BJ (cell line): Measurements from ENCODE around the gene UBE2J1. TPM values are rescaled to one million over a fixed set of nuclear protein-coding genes. Genes with fewer than 3 reads are reported as not detected.

Experiments
- CTCF ChIA-PET: fragments of 350-600 bp; formaldehyde crosslinking; extraction: SDS; loops from one replicate; lab custom pipeline; 2021; ENCODE audit warnings: antibody characterized with exemption, inconsistent platforms; lab: Yijun Ruan, JAX
- POLR2A ChIA-PET: fragments of 300-600 bp; sonication (Branson Sonifier 250); formaldehyde crosslinking; extraction: SDS; loops from one replicate; lab custom pipeline; 2021; ENCODE audit warnings: antibody characterized with exemption; lab: Charles Lee
- DNase-seq: peaks from one replicate; pipeline ENCODE4 v3.0.0-alpha.2; 2011; ENCODE audit warnings: low read depth
- H3K27me3 ChIP-seq: 2 replicates; pipeline ENCODE4 v1.6.0; 2011; ENCODE audit warnings: low read length; ENCODE audit not compliant: control insufficient read depth, insufficient read depth
- H3K36me3 ChIP-seq: 2 replicates; pipeline ENCODE4 v1.5.1; 2011; ENCODE audit warnings: low read length; ENCODE audit not compliant: control insufficient read depth, insufficient read depth
- H3K4me3 ChIP-seq: 2 replicates; pipeline ENCODE4 v1.5.1; 2011; ENCODE audit warnings: low read depth, mild to moderate bottlenecking, control low read depth, low read length
- CTCF ChIP-seq: IDR thresholded peaks from 2 replicates; pipeline ENCODE4 v1.5.1; 2011; ENCODE audit warnings: low read depth, mild to moderate bottlenecking, control low read depth, inconsistent platforms, low read length, moderate library complexity; ENCODE audit not compliant: insufficient read depth
- polyA plus RNA-seq: library from polyadenylated mRNA; depleted of rRNA; stranded (reverse); fragments of >200 nt; gene quantifications from 2 replicates; pipeline ENCODE4 v1.2.3, GENCODE V29; 2011

The UBE2J1 gene
- polyA plus RNA-seq, 1 experiment = 27.1 TPM

GRCh38 chr6:89323511-89323971 lies 29.0 kb downstream of the UBE2J1 start:
- 0 out of 2 replicates have a peak, but pooled peaks cover 2% of the 10 kb centered on the region for H3K36me3 ChIP-seq
- no peak overlapping the region for H3K4me3 ChIP-seq
- CTCF ChIA-PET = interaction anchor here (1.1 to 3.0 kb wide), 2 partner anchors 12 to 15 kb away, joined by 3 to 6 read pairs; no protein-coding TSS in a partner anchor
- POLR2A ChIA-PET = interaction anchor here (0.6 kb wide), 1 partner anchor 53 kb away, joined by 5 read pairs; no protein-coding TSS in a partner anchor
- H3K27me3 ChIP-seq = no peaks in the 10 kb centered on the region
- no peak for DNase-seq
- no peak for TF ChIP-seq CTCF

GRCh38 chr6:89321131-89321970 lies 31.2 kb downstream of the UBE2J1 start:
- no peak for DNase-seq
- Histone ChIP-seq H3K27me3 (no peaks in the 10 kb centered on the region), H3K36me3 (no peaks in the 10 kb centered on the region), H3K4me3 (no peak overlapping the region)
- POLR2A ChIA-PET = no interaction called here
- CTCF ChIA-PET = interaction anchor here (0.9 to 1.3 kb wide), 3 partner anchors 10 to 89 kb away, joined by 3 to 4 read pairs (median 4); no protein-coding TSS in a partner anchor
- TF ChIP-seq CTCF = no peak

- no peak for DNase-seq
- no peak for TF ChIP-seq CTCF
- Histone ChIP-seq H3K4me3 (no peak overlapping the region), H3K36me3 (no peaks in the 10 kb centered on the region), H3K27me3 (no peaks in the 10 kb centered on the region)
- CTCF ChIA-PET = interaction anchor here (1.2 to 1.3 kb wide), 2 partner anchors 9 to 52 kb away, joined by 3 to 4 read pairs; no protein-coding TSS in a partner anchor
- POLR2A ChIA-PET = no interaction called here
Measured at GRCh38 chr6:89320012-89320559, 32.4 kb downstream of the UBE2J1 start.

GRCh38 chr6:89317067-89317466 lies 35.5 kb downstream of the UBE2J1 start:
- no peak for DNase-seq
- Histone ChIP-seq H3K27me3 (no peaks in the 10 kb centered on the region), H3K4me3 (no peak overlapping the region), H3K36me3 (no peaks in the 10 kb centered on the region)
- no peak for TF ChIP-seq CTCF
- ChIA-PET CTCF (interaction anchor here (2.8 kb wide), 1 partner anchor 52 kb away, joined by 7 read pairs; no protein-coding TSS in a partner anchor), POLR2A (no interaction called here)

- ChIA-PET CTCF (interaction anchor here (2.8 kb wide), 1 partner anchor 53 kb away, joined by 7 read pairs; no protein-coding TSS in a partner anchor), POLR2A (no interaction called here)
- Histone ChIP-seq H3K4me3 (no peak within 1 kb of the TSS), H3K27me3 (no peaks in the 10 kb centered on the region), H3K36me3 (no peaks in the 10 kb centered on the region)
- no peak for DNase-seq
- no peak for TF ChIP-seq CTCF
Measured at GRCh38 chr6:89315249-89315885, 37.2 kb downstream of the UBE2J1 start, which contains the start of gene GABRR2. GABRR2 (minus strand) TSS chr6:89315299; CDS start chr6:89315165, 134 bp downstream.
